Fibroblast of skin of left quadriceps (primary cell): ENCODE measurements around the gene KRT25.
"Not testable (repeated sequence)": the region's sequence is repeated elsewhere in the genome, so short reads cannot be mapped to it uniquely, and the experiment has no call there.

Experiments used
- DNase-seq, 2 experiments: peaks; one replicate each; pipeline ENCODE4 v3.0.0-alpha.2; 2013; ENCODE audit warnings: low read depth in 2 of 2

KRT25 gene

DNA sequence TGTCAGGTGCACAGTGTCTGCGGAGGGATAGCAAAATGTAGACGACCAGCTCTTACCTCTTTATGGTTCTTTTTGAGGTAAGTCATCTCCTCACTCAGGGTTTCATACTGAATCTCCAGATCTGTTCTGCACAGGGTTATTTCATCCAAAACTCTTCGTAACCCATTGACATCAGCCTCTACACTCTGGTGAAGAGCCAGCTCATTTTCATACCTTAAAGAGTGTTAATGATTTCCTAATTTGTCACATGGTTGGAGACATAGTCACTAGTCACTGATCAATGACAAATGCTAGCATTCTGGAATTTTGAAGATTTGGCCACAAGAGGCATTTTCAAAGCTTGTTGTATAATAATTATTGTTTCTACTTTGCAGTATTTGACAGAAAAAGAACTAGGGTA, 1.3 kb downstream of the KRT25 start:
- DNase-seq, result no peak

DNA sequence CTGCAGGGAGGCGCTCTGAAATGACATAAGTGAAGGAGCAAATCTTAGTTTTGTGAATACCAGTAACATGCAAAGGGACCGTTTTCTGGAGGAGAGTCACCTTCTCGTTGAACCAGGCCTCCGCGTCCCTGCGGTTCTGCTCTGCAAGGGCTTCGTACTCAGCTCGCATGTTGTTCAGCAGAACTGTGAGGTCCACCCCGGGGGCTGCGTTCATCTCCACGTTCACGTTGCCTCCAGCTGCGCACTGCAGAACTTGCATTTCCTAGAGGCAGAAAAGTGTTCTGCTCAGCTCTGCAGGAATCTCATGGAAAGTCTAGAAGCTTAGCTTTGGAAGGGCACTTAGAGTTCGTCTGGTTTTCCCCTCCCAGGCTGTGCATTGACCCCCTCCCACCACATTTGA, 4.1 kb downstream of the KRT25 start:
- no peak for DNase-seq

DNA sequence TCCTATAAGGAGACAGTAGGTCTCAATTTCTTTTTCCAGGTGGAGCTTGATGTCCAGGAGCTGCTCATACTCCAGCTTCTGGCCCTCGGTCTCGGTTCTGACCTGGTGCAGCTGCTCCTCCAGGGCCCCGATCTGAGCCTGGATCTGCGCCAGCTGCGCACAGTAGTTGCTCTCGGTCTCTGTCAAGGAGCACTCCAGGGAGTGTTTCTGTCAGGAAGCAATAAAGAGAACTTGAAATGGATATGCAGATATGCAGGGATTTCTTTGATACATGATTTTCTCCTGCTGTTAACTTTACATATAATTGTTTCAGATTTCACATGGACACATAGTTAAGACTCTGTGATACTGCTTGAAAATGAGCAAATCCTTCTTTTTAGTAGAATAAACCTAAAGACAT, 4.7 kb downstream of the KRT25 start:
- no peak for DNase-seq

DNA sequence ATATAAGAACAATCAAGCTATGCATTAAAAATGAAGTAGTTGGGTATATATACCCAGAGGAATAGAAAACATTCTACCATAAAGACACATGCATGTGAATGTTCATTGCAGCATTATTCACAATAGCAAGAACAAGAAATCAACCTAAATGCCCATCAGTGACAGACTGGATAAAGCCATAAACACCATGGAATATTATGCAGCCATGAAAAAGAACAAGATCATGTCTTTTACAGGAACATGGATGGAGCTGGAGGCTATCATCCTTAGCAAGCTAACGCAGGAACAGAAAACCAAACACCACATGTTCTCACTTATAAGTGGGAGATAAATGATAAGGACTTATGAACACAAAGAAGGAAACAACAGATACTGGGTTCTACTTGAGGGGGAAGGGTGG, 6.5 kb downstream of the KRT25 start:
- DNase-seq, result not testable (repeated sequence)

DNA sequence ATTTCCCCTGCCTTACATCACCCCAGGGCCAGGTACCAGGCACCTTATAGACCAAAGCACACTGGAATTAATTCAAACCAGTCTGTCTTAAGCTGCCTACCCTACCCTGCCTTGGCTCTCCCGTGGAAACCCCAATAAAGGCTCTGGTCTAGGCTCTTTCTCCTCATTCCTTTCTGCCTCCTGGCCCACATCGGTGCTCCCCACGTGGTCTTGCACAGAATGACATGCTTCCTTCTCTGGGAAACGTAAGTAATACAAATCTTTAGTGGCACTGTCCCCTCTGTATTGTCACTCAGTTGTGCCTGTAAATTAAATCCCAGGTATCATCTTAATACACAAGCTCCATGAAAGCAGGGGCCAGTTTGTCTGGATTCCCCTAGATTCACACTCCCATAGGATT, 16.6 kb downstream of the KRT25 start:
- DNase-seq, result no peak

DNA sequence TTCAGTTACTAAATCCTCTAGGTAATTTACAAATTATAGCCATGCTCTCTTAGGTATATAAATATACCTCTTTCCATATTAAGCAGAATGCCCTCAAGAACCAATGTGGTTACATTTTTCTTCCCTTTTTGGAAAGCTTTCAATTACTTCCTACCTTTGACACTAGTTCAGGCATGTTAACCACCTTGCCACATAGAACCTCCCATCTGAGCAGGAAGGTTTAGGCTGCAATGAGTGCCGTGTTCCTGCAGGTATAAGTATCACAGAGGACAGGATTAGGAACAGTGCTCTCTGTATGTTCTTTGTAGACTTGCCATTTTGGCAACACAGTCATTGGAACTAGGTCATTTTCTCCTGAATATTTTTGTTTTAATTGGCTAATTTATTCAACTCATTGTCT, 20.1 kb downstream of the KRT25 start:
- no peak for DNase-seq

DNA sequence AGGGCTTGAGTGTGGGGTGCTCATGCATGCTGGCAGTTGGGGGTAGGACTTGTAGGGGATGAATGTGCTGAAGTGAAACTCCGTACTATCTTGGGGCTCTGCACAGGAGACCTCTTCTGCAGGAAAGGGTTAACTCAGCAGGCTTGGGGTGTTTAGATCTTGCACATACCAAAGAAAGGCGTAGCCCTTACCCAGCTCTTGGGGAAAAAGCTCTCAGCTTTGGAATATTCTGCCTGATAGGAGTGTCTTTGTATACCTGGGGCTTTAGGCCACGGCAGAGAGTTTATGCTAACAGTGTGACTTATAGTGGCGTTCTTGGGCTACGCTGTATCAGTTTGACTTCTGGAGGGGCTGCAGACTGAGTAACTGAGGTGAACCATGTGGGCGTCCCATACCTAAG, 21.1 kb downstream of the KRT25 start:
- no peak for DNase-seq

DNA sequence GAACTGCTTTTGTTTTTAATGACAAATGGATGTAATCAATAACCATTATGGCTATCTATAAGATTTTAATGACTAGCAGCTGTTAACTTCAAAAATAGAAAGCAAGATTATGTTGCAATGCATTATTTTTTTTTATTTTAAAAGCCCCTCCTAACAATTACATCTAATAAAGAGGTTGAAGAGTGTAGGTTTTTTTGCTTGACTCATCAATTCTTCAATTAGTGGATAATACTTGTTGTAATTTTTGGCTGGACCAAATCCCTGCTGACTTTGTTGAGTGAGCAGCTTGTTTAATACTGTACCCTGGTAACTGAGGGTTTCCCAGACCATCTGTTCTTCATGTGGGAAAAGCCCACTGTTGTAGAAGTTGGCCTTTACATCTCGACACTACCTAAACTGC, 24.2 kb downstream of the KRT25 start:
- no peak for DNase-seq

DNA sequence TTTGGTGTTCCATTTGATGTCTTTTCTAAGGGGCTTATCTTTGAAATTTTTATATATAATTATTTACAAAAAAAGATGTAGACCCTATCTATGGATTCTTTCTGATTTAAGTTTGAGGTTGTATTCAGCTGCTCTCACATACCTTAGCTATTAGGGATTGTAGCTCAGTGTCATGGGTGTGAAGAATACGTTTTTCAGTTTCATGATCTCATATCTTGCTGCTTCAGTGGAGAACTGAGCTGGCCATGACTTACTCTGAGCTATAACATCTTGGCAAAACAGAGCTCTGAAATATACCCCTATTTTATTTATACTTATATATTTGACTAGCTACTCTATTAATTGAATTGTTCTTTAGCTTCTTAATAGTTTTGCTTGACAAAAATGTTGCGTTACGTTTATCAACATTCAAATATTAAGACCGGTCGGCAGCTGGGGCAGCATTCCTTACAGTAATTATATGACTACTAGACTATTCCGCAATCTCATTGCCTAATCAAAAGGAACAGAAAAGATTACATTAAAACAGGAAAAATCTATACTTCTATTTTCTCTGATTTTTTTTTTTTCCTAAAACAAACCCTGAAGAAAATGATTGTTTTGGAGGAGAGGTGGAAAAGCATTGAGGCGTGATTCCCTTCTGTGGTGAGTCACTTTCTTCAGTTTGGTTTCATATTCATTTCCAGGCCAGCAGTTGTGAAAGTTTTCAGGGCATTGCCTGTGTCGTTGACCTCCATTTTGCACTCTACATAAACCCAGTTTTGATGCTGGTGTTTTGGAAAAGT, 27.5 kb downstream of the KRT25 start:
- no peak for DNase-seq

DNA sequence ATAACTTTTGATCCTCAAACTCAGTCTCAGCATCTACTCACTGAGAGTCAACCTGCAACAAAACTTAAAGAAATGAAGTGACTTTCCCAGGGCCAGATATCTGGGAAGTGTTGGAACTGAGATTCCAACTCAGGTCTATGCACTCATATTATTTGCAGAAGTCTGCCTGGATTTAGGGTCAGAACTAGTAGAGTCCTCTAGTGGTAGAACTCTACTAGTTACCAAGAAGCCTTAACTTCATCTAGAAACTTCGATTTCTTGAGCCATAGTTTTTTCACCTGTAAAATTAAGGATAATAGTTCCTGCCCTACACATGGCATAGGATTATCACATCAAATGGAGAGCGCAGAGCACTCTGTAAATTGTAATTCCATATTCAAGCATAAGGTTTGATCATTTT, 28.2 kb downstream of the KRT25 start:
- DNase-seq, result no peak

DNA sequence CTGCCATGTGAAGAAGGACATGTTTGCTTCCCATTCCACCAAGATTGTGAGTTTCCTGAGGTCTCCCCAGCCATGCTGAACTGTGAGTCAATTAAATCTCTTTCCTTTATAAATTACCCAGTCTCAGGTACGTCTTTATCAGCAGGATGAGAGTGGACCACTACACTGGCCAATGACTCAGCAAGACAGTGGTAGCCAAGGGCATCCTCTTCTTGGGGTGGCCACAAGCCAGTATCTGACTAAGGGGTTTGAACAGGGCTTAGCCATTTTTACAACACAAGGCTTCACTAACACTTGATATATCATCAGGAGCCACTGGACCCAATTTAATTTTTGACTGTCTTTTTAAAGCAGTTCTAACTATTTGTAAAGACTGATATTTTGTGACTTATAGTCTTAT, 30.5 kb downstream of the KRT25 start:
- no peak for DNase-seq

DNA sequence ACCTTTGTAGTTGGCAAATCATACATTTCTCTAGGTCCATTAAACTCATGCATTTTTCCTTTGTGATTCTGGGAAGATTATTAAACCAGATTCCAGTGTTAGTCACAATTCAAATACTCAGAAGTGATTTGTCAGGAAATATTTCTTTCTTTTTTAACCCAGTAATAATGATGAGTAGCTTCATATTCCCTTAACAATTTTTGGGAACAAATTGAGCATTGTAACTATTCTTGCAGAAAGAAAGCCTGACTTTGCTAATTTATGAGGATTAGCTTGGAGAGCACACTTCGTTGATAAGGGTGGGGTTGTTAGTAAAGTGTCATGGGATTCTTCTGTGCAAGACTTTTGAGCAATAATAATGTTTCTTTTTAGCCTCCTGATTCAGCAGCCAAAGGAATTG, 32.9 kb downstream of the KRT25 start:
- DNase-seq, result no peak

DNA sequence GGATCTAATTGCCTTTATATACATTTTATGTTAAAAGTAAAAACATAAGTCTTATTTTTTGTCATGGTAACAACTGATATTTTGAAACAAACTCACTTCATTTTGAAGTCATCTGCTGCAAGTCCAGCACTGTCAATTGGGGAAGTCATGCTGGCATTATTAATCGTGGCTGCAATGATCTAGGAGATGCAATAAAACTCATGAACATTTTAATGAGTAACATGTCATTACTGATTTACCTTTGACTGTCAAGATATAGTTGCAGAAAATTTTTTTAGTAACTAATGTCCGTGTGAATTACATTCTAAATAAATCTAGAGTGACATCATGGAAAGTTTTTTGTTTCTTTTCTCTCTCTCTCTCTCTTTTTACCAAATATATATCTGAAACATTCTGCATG, 34.2 kb downstream of the KRT25 start:
- no peak for DNase-seq

DNA sequence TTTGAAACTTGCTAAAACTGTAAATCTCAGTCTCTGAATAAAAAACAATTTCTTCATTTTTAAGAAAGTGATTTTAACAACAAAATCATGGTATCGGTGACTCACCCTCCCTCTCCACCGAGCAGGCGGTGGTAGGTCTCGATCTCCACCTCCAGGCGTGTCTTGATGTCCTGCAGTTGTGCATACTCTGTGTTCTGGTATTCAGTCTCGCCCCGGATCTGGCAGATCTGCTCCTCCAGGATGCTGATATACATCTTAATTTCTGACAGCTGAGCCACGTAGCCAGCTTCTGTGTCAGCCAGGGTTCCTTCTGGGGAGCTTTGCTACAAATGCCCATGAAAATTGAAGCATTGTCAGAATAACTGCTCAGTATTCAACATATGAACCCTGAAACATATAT, 36.2 kb downstream of the KRT25 start:
- DNase-seq, result no peak

DNA sequence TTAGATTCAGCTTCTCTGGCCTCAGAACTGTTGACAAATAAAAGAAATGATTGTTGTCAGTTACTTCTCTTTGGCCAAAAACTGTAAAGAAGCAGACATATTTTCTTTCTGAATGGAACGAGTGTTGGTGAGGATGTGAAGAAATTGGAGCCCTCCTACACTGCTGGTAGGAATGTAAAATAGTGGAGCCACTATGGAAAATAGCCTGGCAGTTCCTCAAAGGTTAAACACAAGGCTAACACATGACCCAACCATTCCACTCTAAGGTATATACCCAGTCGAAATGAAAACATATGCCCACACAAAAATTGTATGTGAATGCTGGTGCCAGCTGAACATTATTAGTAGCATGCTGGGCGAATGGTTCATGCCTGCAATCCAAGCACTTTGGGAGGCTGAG, 37.4 kb downstream of the KRT25 start:
- DNase-seq, result no peak

DNA sequence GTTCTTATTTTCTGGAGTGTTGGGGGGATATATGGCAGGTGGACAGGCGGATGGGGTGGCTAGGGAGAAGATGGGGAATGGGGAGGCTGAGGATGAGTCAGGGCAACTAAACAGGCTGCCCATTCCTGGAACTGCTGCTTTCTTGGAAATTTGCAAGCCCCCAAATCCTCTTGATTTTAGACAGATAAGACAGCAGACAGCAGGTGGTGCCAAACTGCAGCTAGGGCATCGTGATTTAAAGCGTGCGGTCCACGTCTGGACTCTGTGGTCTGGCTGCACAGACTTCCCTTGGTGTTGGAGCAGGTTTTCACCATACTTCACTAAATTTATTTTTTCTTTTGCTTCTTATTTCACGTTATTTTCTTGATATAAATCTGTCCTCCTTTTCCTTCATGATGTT, 40.7 kb downstream of the KRT25 start:
- DNase-seq, result no peak

DNA sequence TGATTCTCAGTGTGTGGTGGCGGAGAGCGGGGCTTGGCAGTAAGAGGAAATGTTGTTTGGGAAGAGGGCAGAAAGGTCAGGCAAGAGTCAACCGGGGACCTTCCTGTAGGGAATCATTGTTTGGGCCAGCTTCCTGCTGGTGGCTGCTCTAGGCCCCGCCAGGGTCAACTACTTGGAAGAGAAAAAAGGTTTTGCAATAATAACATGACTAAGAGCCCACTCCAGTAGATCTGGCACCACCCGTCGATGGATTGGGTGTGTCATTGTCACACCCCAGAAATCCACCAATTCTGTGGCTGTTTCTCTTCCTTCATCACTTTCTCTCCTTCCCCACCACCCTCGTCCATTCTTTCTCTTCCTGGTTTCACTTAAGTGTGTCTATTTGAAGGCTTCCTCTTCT, 47.4 kb downstream of the KRT25 start:
- DNase-seq, result no peak

DNA sequence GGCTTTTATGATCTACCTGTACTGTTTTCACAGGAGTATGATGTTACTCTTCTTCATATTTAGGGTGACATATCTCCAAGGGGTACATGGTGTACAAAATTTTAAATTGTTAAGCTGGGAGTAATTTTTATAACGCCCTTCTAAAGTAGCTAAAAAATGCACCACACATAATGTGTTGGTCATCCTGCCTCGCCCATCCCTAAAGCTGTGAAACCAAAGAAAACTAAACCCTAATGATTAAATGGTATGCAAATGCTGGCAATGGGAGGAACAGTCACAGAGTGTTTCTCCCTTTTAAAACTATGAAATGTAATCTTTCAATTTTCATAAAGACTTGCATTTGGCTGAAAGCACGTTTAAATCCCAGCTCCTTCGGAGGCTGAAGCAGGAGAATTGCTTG, 49.5 kb downstream of the KRT25 start:
- DNase-seq, result no peak

DNA sequence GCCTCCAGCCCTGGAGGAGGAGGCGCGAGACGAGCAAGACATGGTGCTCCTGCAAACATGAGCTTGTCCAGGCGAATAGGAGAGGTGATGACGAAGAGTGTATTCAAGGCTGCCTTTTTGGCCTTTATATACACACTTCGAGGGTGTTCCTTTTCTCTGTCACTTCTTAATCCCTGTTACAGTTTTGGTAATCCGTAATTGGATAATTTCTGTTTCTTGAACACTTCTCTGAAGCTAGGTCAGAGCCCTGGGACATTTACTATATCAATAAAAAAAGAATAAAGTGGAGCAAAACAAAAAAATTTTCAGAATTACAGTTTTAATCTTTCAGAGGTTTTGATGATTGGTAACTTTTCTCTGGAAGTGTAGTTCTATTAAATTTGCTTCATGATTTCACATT, 51.5 kb downstream of the KRT25 start, which contains the start of gene KRT24:
KRT24 (minus strand) TSS at position 101 of the 400 bp plus-strand sequence; CDS start at position 42, 59 bp downstream.
- DNase-seq, result no peak

DNA sequence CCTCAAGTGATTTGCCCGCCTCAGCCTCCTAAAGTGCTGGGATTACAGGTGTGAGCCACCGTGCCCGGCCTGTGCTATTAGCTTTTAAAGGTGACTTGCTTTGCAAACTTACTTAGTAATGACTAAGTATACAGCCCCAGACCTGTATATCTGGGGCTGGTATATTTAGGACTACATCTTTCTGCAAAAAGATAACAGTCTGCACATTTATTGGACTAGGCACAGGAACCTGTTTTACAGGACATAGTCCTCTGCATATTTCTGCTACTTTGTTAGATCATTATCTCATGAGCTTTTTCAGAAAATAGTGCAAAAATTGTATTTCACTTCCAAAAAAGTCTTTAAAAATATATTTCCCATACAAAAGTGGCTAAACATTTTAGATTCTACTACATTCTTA, 52.9 kb downstream of the KRT25 start:
- no peak for DNase-seq

DNA sequence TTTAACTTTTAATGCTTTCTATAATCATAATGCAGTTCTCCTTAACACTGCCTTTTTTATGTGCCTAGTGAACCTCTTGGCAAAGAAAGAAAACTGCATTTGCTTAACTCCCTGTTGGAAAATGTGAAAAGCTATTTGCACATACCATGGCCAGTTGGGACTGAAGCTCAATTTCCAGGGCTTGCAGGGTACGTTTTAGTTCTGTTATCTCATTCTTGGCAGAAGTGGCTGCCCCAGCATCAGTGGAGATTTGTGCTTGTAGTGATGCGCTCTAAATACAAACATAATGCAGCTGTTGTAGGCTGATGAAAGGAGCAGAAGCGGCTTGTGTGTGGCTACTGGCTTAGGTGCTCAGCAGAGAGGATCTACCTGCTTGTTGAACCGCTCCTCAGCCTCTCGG, 55.3 kb downstream of the KRT25 start:
- no peak for DNase-seq

DNA sequence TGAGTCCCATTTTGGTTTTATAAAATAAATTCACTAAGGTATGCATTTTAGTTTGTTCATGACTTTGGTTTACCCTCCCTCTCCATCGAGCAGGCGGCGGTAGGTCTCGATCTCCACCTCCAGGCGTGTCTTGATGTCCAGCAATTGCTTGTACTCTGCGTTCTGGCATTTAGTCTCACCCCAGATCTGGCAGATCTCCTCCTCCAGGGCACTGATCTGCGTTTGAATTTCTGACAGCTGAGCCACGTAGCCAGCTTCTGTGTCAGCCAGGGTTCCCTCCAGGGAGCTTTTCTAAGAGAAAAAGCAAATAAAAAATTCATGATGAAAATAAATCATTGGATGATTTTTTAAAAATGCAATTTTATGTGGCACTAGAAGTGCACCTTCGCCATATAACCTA, 55.8 kb downstream of the KRT25 start:
- no peak for DNase-seq
